Ishikawa (cell line): ENCODE data around the gene TAF3.

ENCODE experiments used
- CEBPB ChIP-seq: IDR thresholded peaks from 2 replicates; pipeline ENCODE4 v1.6.1; 2012
- CREB1 ChIP-seq: IDR thresholded peaks from 2 replicates; pipeline ENCODE4 v1.6.1; 2012; ENCODE audit warnings: low read depth
- EGR1 ChIP-seq: IDR thresholded peaks from 2 replicates; pipeline ENCODE4 v1.6.1; 2012
- EP300 ChIP-seq: IDR thresholded peaks from 2 replicates; pipeline ENCODE4 v1.6.1; 2012; ENCODE audit warnings: borderline replicate concordance
- RAD21 ChIP-seq: IDR thresholded peaks from 2 replicates; pipeline ENCODE4 v1.6.1; 2012; ENCODE audit warnings: low read depth
- YY1 ChIP-seq: IDR thresholded peaks from 2 replicates; pipeline ENCODE4 v1.6.1; 2012; ENCODE audit warnings: low read depth
- TF ChIP-seq, protein P1 (sequence below): IDR thresholded peaks from 2 replicates; pipeline ENCODE4 v1.6.1; 2012
- TF ChIP-seq, protein P2 (sequence below): IDR thresholded peaks from 2 replicates; pipeline ENCODE4 v1.6.1; 2012
- TF ChIP-seq, protein P3 (sequence below): IDR thresholded peaks from 2 replicates; pipeline ENCODE4 v1.6.1; 2012; ENCODE audit warnings: low read depth, mild to moderate bottlenecking

DNA sequence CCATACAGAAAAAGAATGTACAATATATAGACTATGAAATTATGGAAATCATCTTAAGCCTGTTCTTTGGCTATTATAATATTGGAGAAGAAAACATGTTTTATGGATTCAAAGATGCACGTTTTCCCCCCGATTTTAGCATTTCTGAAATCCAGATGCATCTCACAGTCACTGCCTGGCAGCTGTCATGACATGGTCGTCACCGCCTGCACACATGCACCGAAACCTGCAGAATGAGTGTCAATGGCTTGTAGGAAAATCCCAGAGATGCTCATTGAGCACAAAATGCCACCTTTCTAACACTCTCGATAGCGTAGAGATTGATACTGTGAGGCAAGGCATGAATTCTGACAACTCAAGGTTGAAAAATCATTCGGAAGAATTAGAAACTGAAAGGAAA is 115.5 kb downstream of the TAF3 start:
- TF ChIP-seq, protein P1, sequence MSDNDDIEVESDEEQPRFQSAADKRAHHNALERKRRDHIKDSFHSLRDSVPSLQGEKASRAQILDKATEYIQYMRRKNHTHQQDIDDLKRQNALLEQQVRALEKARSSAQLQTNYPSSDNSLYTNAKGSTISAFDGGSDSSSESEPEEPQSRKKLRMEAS: no peak
- TF ChIP-seq EP300 (no peak), RAD21 (no peak), YY1 (no peak), CREB1 (no peak), CEBPB (no peak), EGR1 (no peak)
- TF ChIP-seq, protein P2, sequence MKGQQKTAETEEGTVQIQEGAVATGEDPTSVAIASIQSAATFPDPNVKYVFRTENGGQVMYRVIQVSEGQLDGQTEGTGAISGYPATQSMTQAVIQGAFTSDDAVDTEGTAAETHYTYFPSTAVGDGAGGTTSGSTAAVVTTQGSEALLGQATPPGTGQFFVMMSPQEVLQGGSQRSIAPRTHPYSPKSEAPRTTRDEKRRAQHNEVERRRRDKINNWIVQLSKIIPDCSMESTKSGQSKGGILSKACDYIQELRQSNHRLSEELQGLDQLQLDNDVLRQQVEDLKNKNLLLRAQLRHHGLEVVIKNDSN: no peak
- TF ChIP-seq, protein P3, sequence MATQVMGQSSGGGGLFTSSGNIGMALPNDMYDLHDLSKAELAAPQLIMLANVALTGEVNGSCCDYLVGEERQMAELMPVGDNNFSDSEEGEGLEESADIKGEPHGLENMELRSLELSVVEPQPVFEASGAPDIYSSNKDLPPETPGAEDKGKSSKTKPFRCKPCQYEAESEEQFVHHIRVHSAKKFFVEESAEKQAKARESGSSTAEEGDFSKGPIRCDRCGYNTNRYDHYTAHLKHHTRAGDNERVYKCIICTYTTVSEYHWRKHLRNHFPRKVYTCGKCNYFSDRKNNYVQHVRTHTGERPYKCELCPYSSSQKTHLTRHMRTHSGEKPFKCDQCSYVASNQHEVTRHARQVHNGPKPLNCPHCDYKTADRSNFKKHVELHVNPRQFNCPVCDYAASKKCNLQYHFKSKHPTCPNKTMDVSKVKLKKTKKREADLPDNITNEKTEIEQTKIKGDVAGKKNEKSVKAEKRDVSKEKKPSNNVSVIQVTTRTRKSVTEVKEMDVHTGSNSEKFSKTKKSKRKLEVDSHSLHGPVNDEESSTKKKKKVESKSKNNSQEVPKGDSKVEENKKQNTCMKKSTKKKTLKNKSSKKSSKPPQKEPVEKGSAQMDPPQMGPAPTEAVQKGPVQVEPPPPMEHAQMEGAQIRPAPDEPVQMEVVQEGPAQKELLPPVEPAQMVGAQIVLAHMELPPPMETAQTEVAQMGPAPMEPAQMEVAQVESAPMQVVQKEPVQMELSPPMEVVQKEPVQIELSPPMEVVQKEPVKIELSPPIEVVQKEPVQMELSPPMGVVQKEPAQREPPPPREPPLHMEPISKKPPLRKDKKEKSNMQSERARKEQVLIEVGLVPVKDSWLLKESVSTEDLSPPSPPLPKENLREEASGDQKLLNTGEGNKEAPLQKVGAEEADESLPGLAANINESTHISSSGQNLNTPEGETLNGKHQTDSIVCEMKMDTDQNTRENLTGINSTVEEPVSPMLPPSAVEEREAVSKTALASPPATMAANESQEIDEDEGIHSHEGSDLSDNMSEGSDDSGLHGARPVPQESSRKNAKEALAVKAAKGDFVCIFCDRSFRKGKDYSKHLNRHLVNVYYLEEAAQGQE: no peak
